ENCODE results near the gene CACNA2D3.
A peak's percentile ranks its signal among the peaks of the same experiment; 100 is the strongest.

The CACNA2D3 gene

DNA sequence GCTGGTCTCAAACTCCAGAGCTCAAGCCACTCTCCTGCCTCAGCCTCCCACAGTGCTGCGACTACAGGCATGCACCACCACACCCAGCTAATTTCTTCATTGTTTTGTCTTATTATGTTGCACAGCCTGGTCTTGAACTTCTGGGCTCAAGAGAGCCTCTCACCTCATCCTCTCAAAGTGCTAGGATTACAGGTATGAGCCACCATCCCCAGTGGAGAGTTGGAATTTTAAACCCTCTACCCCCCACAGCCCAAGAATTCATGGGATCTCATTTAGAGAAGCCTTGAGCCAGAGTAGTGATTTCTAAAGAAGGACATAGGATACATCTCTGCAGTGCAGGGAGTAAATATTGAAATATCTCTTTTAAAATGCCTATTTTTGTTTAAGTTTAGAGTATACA, 221.1 kb downstream of the CACNA2D3 start:
- no peak for DNase-seq

DNA sequence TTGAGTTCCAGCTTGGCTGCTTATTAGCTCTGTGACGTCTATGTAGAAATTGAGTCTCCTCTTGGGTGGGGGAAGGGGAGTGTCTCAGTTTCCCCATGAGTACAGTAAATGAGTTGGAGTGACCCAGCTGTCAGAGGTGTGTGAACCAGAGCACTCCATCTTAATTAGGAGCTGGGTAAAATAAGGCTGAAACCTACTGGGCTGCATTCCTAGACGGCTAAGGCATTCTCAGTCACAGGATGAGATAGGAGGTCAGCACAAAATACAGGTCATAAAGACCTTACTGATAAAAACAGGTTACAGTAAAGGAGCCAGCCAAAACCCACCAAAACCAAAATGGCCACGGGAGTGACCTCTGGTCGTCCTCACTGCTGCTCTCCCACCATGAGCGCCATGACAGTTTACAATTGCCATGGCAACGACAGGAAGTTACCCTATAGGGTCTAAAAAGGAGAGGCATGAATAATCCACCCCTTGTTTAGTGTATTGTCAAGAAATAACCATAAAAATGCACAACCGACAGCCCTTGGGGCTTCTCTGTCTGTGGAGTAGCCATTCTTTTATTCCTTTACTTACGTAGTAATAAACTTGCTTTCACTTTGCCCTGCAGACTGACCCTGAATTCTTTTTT, 222.4 kb downstream of the CACNA2D3 start:
- no peak for DNase-seq

DNA sequence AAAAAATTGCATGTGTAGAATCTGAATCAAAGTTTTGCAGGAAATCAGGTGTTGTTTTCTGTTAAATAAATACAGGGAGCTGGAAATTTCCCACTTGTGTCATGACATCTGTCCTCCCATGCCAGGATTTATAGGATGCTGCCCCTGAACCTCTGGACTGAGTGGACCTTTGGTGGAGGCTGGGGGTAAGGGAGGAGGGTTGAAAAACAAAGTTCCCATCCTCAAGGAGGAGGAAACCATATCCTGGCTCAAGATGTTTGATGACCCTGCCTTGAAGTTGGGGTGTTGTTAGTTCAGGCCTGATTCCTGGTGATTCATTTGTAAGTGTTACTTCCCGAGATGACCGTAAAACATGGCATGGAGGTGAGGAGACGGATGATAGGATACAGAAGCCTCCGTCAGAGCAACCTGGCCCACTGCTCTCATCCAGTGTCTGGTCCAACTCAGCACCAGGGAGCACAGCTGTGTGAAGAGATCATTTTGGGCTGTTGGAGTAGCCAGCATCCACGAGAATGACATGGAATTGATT, 223.6 kb downstream of the CACNA2D3 start:
- no peak for DNase-seq

DNA sequence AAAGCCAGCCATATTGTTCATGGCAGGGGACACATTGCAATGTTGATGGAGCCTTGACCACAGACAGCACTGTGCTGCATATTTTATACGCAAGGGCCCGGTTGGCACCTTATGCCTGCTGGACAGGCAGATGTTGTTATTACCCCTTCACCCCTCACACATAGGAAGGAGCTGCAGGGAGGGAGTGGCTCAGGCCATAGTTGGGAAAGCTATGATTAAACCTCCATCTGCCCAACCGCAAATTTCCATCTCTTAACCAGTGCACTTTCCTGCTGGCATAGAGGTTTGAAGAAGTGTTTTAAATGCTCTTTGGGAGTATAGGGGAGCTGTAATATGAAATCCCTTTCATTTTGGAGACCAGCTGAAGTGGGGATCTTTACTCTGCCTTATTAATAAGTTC, 224.7 kb downstream of the CACNA2D3 start:
- peak in 1 of 3 experiments; percentile 67 for DNase-seq

DNA sequence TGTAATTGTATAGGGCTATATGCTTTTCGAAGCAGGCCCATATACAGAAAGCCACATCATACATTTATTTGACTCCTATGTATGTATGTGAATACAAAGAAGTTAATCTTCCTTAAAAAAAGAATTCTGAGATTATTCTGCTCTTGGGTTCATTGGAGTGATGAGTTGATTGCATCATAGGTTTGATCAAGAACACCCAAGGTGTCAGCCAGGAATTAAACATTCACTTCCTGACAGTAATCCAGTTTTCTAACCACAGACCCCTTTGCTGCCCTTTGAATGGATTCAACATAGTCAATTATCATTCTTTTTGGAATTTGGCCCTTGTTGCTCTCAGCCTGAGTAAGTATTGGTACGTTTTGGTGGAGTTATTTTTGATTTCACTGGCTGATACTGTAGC, 225.6 kb downstream of the CACNA2D3 start:
- DNase-seq, result no peak

DNA sequence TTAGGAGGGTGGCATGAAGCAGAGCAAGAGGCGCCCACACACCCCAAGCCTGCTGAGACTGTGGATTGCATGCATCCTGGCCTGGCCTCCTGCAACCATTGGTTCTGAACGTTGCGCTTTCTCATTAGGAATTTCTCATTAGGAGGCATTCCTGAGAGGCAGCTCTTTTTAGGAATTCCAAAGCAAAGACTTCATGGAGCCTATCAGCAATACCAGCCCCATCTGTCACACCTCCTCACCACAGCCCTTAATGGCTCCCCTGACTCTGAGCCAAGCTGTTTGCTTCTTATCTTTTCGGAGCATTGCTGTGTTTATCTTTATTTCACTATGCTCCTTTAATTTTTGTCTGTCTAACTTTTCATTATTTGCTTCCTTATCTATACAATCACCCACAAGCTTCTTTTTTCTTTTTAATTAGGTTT, 226.9 kb downstream of the CACNA2D3 start:
- no peak for DNase-seq

DNA sequence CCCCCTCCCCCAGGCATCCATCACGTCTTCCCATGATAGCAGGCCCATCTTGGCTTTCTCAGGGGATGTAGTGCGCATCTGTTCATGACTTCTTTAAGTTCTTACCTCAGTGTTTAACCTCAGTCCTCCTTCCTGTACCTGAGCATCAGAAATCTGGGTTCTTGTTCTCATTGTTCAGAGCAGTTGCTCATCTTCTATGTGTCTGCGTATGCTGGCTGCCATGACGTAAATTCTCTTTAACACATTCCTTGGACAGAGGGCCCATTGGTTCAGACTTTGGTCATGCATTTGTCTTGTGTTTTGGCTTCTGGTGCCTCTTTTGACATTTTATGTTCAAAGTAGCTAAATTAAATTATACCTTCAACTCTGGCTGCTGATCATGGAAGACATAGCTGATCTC, 227.3 kb downstream of the CACNA2D3 start:
- no peak for DNase-seq

DNA sequence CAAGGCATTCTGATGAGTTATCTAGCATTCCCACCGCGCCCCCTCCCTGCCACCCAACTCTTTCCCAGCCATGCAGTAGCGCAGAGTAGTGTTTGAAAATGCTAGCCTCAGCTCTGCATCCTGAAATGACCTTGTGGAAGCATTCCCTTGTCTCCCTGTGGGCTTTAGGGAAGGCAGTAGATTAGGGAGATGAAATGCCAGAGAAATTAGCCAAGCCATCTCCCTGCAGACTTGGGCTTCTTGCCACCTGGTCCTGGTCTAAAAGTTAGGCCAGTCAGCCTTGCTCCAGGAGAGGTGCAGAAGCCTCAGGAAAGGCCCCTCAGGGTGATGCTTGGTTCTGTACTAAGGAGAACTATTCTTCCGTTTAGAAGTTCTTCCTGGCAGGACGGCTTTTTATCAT, 231.2 kb downstream of the CACNA2D3 start:
- peak in 1 of 3 experiments; percentile 23 for DNase-seq

DNA sequence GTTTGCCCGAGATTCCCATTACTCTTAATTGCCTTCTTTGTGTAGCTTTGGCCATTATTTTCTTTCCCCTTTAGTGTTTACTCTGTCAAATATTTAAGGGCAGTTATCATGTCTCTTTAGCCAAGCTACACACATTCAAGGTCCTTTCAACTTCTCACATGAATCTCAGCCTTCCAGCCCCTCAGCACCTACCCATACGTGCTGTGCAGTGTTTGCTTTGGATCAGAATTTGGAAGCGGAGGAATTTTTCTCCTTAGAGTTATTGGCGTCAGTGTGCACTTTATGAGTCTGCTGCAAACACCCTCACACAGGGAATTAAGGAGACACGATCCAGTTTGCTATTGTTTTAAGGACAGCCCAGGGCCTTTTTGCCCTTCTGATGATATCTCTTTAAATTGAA, 231.6 kb downstream of the CACNA2D3 start:
- peak in 2 of 3 experiments; percentile 23 to 48 for DNase-seq

DNA sequence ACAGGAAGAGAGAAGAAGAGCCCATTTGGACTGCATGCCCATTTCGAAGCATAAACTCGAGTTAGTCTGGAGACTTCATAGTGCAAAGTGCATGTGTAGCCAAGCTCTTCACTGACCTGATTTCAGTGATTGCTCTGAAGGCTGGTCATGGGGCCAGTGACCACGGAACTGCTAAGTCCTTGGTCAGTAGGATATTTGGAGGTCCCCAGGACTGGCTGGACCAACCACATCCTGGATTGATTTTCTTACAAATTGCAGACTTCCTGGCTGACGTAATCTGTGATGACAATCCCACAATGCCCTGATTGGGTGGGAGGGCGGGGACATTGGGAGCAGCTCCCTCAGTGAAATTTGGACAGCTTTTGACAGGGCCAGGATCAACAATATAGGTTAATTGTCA, 233.4 kb downstream of the CACNA2D3 start:
- no peak for DNase-seq

DNA sequence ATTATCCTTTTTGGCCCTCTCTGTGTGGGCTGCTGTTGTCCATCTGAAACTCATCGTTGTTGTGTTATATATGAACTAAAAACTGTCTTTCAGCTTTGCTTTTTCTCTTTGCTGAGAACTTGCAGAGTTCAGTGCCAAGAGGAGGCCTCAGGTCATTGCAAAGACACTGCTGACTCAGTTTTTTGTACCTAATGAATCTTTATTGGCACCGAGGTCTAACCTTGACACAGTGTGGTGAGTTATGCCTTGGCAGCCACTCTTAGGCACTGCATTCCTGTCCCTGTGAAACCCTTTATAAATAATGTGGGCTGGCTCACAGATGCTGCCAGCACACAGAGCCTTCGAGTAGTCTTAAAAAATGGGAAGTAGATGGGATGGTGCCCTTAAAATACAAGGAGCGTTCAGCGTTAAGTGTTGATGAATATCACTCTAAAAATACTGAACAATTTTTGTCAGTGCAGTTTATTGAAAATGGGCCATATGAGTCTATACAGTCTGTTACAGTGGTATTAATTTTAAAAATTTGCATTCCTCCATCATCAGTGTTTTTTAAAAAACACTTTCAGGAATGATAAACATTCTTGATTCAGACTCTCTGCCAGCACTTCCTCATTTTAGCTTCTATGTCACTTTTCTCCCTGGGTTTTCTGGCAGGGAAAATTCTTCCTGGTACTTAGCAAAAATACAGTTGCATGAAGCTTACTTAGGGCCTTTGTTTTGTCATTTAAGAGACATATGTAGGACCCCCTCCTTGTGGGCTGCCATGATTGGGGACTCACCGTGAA, 234.1 kb downstream of the CACNA2D3 start:
- no peak for DNase-seq

DNA sequence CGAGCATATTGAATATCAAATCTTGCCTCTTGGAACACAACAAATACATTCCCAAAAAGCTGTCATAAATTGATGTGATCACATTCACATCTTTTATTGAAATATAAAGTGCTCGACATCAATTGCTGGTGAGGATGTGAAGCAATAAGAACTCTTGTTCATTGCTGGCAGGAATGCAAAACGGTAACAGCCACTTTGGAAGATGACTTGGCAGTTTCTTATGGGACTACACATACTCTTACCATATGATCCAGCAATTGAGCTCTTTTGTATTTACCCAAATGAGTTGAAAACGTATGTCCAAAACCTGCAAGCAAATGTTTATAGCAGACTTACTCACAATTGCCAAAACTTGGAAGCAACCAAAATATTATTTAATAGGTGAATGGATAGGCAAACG, 234.9 kb downstream of the CACNA2D3 start:
- DNase-seq, result no peak

DNA sequence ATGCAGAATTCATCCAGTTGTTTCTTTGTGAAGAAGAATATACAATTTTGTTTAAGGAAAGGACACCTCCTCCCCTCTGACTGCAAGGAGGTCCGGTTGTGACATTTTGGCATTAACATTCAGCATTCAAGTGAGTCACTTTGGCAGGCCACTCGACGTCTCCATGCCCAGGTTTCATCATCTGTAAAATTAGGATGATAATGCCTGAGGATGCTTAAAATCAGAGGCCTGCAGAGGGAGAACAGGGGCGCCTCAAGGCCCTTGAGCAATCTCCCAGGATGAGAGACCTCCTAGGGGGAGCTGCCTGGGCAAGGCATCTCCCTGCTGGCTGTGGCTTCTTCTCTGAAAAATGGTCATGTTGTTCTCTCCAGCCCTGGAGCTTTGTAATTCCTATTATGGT, 236.0 kb downstream of the CACNA2D3 start:
- DNase-seq, result no peak

DNA sequence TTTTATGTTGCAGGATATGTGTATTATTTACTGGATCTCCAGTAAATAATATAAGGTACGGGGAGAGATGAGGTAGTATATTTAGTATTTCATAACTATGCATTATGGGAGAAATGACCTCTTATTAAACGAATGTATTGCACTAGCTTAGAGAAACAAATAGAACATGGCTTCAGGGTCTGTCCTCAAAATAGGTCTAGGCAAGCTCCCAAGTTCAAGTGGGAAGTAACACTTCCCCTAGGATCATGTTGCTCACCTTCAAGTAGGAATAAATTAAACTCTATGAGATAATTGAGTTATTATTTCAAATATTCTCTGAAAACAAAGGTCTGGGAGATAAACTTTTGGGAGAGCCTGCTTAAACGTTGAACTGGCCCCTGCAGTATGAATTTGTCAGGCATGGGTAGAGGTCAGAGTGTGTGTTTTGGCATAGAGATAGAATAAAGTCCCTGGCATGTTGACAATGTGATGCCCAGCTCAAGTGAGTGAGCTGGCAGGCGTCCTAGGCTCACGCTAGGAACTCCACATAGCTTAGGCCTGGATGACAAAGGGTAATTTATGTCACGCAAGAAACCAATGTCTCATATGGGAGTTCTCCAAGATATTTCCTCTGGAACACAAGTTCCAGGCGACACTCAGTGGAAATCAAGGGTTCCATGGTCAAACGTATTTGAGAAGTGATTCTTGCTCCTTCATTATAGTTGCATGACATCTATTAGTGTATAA, 236.8 kb downstream of the CACNA2D3 start:
- no peak for DNase-seq

DNA sequence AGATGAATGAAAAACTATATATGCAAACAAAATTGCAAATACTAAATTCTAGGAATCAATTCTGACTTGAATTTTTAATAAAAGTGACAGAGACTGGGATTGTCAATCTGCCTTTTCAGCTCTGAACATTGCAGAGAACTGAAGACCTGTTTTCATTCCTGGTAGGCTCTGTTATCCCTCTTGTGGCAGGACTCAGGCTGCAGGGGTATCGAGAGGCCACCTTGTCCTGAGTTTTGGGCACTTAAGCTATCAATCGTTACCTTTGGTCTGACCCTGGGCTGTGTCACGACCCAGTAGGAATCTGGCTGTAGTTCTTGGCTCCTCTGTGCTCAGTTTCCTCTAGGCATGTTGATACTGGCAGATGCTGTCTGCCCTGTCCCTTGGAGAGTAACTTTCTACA, 238.0 kb downstream of the CACNA2D3 start:
- DNase-seq, result no peak

DNA sequence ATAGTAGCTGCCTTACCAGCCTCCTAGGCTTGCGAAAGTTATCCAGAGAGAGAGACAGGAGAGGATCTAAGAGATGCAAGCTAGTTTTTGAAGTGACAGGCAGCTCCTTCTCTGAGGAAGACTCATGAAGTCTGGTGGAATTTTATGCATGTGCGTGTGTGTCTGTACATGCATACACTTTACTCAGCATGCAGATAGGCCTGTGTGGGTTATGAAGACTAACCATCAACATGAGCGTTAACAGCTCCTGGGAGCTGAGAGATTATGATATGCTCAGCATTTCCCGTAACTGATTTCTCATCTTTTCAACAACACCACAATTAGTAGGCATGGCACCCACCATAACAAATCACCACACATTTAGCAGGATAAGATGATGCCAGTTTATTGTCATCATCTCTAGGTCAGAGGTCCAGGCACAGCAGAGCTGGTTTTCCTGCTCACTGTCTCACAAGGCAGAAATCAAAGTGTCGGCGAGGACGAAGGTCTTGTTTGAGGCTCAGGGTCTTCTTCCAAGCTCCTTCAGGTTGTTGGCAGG, 239.5 kb downstream of the CACNA2D3 start:
- no peak for DNase-seq

DNA sequence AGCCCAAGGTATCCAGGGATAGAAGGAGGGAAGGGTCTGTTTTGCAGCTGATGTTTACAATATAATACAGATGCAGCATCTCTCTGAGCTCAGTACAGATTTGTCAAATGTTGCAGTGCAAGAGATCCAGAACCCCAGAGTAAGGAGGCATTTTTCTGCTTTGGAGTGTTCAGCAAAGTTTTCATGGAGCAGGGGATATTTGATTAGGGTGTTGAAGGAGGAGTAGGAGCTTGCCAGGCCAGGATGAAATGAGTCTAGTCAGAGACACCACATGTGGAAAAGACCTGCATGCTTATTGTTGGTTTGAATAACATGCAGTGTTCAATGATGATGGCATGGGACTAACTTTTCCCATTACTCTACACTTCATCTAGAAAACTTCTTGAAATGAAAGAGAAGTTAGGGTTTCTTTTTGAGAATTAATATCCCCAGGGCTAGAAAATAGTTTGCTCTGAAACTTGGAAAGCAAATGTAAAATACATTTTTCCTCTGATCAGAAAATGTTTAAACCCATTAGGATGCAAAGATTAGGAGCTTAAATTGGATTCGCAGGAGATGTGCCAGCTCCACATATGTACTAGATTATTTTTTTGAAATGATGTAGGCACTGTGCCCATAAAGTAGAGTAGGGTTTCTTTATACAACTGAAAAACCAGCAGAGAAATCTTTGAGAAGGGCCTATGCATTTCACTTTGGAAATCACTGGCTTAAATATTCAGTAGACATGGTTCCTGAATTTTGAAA, 243.8 kb downstream of the CACNA2D3 start:
- DNase-seq, result no peak

DNA sequence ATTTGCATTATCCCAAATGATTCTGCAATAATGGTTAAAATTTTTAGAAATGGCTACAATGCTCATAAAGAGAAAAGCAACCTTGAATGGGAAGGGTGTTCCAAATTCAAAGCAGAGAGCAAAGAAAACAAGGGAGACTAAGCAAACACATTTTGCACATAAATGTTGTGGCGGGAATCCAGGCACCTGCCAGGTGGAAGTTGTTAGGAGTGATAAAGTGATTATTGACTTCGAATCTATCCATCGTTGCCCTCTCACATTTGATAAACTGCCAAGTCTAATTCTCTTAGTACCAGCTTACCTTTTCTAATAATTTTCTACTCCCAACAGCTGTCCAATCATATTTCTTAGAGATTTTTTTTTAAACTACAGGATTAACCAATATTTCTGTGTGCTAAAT, 244.5 kb downstream of the CACNA2D3 start:
- DNase-seq, result peak; percentile 14 to 79 (median 37)

DNA sequence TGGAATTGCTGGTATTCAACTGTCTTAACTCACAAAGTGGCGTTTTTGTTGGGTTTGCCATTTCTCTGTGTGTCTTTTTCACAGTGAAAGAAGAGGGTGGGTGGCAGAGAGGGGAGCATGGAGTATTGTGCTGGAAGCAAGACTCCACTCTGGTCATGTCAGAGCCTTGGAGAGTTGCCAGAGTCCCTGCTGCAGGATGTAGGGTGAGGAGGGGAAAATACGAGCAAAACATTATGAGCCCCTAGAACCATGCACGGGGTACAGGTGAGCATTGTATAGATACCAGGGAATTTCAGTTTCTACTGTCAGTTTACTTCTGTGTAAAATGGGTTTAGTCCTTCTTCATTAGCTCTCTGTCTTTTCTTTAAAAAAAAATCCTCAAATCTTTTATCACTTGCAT, 249.9 kb downstream of the CACNA2D3 start:
- DNase-seq, result peak in 1 of 3 experiments; percentile 2

DNA sequence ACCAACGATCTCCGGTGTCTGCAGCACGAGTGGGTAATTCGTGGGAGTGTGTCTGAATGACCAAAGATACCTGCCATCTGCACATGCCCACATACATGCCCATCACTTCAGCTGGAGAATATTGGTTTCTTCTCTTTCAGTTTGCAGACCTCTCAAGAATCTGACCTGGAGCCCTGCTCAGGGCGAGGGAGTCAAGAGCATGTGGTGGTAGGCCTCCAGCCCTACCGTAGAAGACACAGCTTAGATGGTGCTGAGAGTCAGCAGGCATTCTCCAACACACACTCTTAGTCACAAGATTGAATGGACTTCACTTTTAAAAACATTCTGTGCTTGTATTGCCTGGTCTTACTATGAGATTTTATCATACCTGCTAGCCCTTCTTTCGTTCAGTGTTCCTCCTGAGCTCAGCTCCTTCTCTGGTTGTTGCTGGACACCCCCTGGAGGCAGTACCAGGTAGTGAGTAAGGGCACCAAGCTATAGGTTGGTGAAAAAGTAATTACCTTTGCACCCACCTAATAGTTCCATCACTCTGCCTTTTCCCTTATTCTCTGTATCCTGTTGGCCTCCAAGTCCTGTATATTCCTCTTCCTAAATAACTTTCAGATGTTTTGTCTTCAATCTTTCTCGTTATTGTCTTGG, 252.0 kb downstream of the CACNA2D3 start:
- peak in 2 of 3 experiments; percentile 1 to 27 for DNase-seq

DNA sequence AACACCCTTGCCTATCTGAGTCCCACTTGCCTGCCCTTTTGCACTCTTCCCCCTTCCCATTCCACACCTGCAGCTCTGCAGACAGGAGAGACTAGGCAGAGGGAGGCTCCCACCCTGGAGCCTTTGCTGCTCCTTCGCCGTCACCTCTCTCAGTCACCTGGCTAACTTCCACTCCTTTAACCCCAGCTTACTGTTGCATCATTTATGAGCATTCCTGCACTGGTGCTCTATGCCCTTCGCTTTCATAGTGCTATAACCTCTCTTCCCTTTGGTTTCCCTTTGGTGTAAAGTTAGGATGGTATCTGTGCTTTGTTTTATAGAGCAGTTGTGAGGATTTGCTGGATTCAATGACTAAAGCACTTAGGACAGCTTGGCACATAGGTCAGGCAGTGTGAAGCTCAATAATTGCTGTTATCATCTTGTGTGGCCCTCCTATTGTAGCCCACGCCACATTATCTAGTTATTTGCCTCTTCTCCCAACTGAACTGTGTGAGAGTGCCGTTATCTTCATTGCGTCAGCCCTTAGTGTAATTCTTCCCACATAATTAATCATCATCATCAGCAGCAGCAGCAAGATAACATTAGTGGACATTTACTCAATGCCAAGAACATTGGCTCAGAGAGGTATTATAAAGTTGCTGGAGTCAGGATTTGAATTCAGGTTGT, 253.9 kb downstream of the CACNA2D3 start:
- no peak for DNase-seq
